K562 (cell line): Measurements from ENCODE around the gene LMOD1. TPM values are rescaled to one million over a fixed set of nuclear protein-coding genes. Genes with fewer than 3 reads are reported as not detected.

ENCODE experiments used
- AFF4 ChIP-seq: sonication (generic); formaldehyde crosslinking; IDR thresholded peaks from 2 replicates; pipeline ENCODE4 v1.8.0; 2023; ENCODE audit warnings: mild to moderate bottlenecking, missing genetic modification reagents
- CBX3 ChIP-seq, 2 experiments: IDR thresholded peaks; 1 replicate in 1 of 2; 2 replicates in 1 of 2; pipeline ENCODE4 v1.6.1; 2012; ENCODE audit warnings: inconsistent platforms in 2 of 2, low read length in 2 of 2, borderline replicate concordance in 1 of 2, control low read depth in 1 of 2
- E2F3 ChIP-seq: fragments of 250-450 bp; sonication (Bioruptor Pico); IDR thresholded peaks from 2 replicates; pipeline ENCODE4 v1.4.0; 2020; ENCODE audit warnings: mild to moderate bottlenecking
- E4F1 ChIP-seq: fragments of 250-450 bp; sonication (Bioruptor Pico); IDR thresholded peaks from 2 replicates; pipeline ENCODE4 v1.5.0; 2021; ENCODE audit warnings: mild to moderate bottlenecking, borderline replicate concordance
- ESRRA ChIP-seq: fragments of 450-650 bp; IDR thresholded peaks from 2 replicates; pipeline ENCODE4 v1.6.1; 2014; ENCODE audit warnings: low read depth, mild to moderate bottlenecking, moderate library complexity, borderline replicate concordance
- GTF2A2 ChIP-seq: IDR thresholded peaks from 2 replicates; pipeline ENCODE4 v1.6.1; 2016; ENCODE audit warnings: mild to moderate bottlenecking, missing genetic modification characterization, missing compliant biosample characterization
- HIVEP1 ChIP-seq: fragments of 250-450 bp; sonication (Bioruptor Pico); IDR thresholded peaks from 2 replicates; pipeline ENCODE4 v1.4.0; 2020; ENCODE audit warnings: mild to moderate bottlenecking
- HLTF ChIP-seq: fragments of 450-650 bp; IDR thresholded peaks from 2 replicates; pipeline ENCODE4 v1.6.1; 2016
- HSF4 ChIP-seq: fragments of 250-450 bp; sonication (Bioruptor Pico); IDR thresholded peaks from 2 replicates; pipeline ENCODE4 v2.1.2; 2022; ENCODE audit warnings: mild to moderate bottlenecking, moderate library complexity, borderline replicate concordance
- L3MBTL2 ChIP-seq: fragments of 450-650 bp; IDR thresholded peaks from 2 replicates; pipeline ENCODE4 v1.6.1; 2016; ENCODE audit warnings: mild to moderate bottlenecking, moderate library complexity
- MEF2D ChIP-seq: conservative IDR thresholded peaks from 2 replicates; pipeline ENCODE4 v1.6.1; 2016; ENCODE audit warnings: low read depth, missing genetic modification characterization, missing compliant biosample characterization
- NBN ChIP-seq: fragments of 450-650 bp; IDR thresholded peaks from 2 replicates; pipeline ENCODE4 v1.6.1; 2016; ENCODE audit warnings: low read depth, mild to moderate bottlenecking
- PTTG1 ChIP-seq: fragments of 450-650 bp; IDR thresholded peaks from 2 replicates; pipeline ENCODE4 v1.6.1; 2016; ENCODE audit warnings: low read depth, mild to moderate bottlenecking, missing genetic modification characterization, missing compliant biosample characterization
- RBM17 ChIP-seq: fragments of 200-400 bp; formaldehyde crosslinking; IDR thresholded peaks from 2 replicates; pipeline ENCODE4 v1.6.1; 2017; ENCODE audit warnings: low read depth, mild to moderate bottlenecking, low read length, borderline replicate concordance
- RNF2 ChIP-seq: sonication (generic); IDR thresholded peaks from 2 replicates; pipeline ENCODE4 v1.6.1; 2016
- STAG1 ChIP-seq: sonication (generic); formaldehyde crosslinking; IDR thresholded peaks from 2 replicates; pipeline ENCODE4 v1.5.0; 2020; ENCODE audit warnings: missing genetic modification reagents, borderline replicate concordance
- TRIM25 ChIP-seq: fragments of 450-650 bp; IDR thresholded peaks from 2 replicates; pipeline ENCODE4 v1.7.0; 2016; ENCODE audit warnings: borderline replicate concordance
- USF2 ChIP-seq: sonication (generic); formaldehyde crosslinking; IDR thresholded peaks from 2 replicates; pipeline ENCODE4 v1.5.0; 2020; ENCODE audit warnings: missing genetic modification reagents
- ZNF23 ChIP-seq: fragments of 250-450 bp; sonication (Bioruptor Pico); IDR thresholded peaks from 2 replicates; pipeline ENCODE4 v1.4.0; 2020; ENCODE audit warnings: mild to moderate bottlenecking
- ZNF347 ChIP-seq: fragments of 450-650 bp; formaldehyde crosslinking; IDR thresholded peaks from 2 replicates; pipeline ENCODE4 v1.4.0; 2020; ENCODE audit warnings: low read depth, mild to moderate bottlenecking, moderate library complexity
- polyA plus RNA-seq, 8 experiments: library from polyadenylated mRNA; depleted of rRNA in 4 of 8; stranded (reverse) in 5 of 8; unstranded in 3 of 8; fragments of >200 nt; fragmentation: Nextera tagmentation in 2 of 8; fragmentation: Illumina TruSeq in 1 of 8; extraction: Ambion mirVana in 2 of 8; extraction: Trizol in 1 of 8; gene quantifications; 2 replicates each; pipeline versions ENCODE4 v1.2.1 to v1.2.3, GENCODE V29; 2011 to 2014; ENCODE audit warnings: inconsistent platforms in 1 of 8, missing spikeins in 1 of 8
- total RNA-seq, 7 experiments: library from RNA; depleted of rRNA in 6 of 7; stranded (reverse); fragments of >200 nt in 6 of 7; fragmentation: Illumina TruSeq in 2 of 7; extraction: Trizol in 2 of 7; gene quantifications; 2 replicates each; pipeline versions ENCODE4 v1.2.1 to v1.2.3, GENCODE V29; 2011 to 2021; ENCODE audit warnings: low replicate concordance in 1 of 7

LMOD1 gene
- total and polyA plus RNA-seq, 9 of the 15 experiments (the other 6 are each of a cell fraction or from before 2014, with no cell fraction given): 0.03 to 0.54 (median 0.38) TPM; not detected in 1

GRCh38 chr1:201955009-201955728 is 8.8 kb upstream of the LMOD1 start, which contains the start of gene TIMM17A (continued):
- TF ChIP-seq GTF2A2 (no peak), RNF2 (peak; percentile 24), L3MBTL2 (peak; percentile 83), PTTG1 (no peak; the same call in 1 of the 2 replicates), HLTF (peak; percentile 99), AFF4 (CRISPR knock-in tag) (peak; percentile 94), HIVEP1 (CRISPR knock-in tag) (0 out of 2 replicates have a peak, but pooled peaks have one; percentile 13), ZNF23 (CRISPR knock-in tag) (no peak), E4F1 (CRISPR knock-in tag) (no peak), NBN (peak; percentile 98), ESRRA (peak; percentile 92), CBX3 (IDR thresholded peaks at IDR 0.05; ENCODE audit: borderline replicate concordance in 1 of 2, low read length in 2 of 2) (peak in 1 of 2 experiments; percentile 32; a peak in 1 of 3 replicates), HSF4 (no peak), ZNF347 (CRISPR knock-in tag) (no peak), TRIM25 (peak; percentile 98; the same call in 1 of the 2 replicates), RBM17 (no peak), USF2 (no peak), E2F3 (CRISPR knock-in tag) (no peak), STAG1 (CRISPR knock-in tag) (0 out of 2 replicates have a peak, but pooled peaks have one; percentile 26), MEF2D (no peak; the same call in 1 of the 2 replicates)
